ENCODE results near the gene DOCK1. TPM values are rescaled to one million over a fixed set of nuclear protein-coding genes. Genes with fewer than 3 reads are reported as not detected.

DOCK1 gene
- total and polyA plus RNA-seq, 2 donors (not counting 1 experiment from before 2014, with no cell fraction given) = 20.5 to 91.0 TPM

DNA sequence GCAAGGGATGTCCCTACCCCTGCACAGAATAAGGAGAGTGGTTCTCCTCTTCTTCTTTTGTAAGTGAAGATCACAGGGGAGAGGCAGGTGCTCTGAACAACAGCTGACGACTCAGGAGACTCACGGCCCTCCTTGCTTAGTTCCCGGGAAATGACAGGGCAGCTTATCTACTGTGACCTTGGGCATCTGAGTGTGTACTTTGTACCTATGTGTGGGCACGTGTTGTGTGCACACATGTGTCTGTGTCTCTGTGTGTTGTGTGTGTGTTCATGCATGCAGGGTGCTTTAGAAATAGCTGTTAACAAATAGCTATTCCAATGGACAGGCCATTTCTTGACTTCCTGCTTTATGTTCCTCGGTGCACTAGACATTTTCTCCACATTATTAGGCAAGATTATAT is 563.4 kb downstream of the DOCK1 start:
- no peak overlapping the region for H3K9ac ChIP-seq (ENCODE audit: insufficient read depth, low read length)
- no peaks in the 10 kb centered on the region for H4K20me1 ChIP-seq (ENCODE audit: control insufficient read depth, extremely low read depth, insufficient read depth, low read length)
- no peak overlapping the region for H3K27ac ChIP-seq (ENCODE audit: insufficient read depth, low read length)
- no peak overlapping the region for H3K4me2 ChIP-seq (ENCODE audit: extremely low read depth, insufficient read depth, low read length)
- no peaks in the 10 kb centered on the region for H3K79me2 ChIP-seq (ENCODE audit: control insufficient read depth, insufficient read depth, low read length)
- no peaks in the 10 kb centered on the region for H3K9me3 ChIP-seq (ENCODE audit: control insufficient read depth, insufficient read depth, low read depth, low read length)
- no peak overlapping the region for H3K4me3 ChIP-seq (replicated peaks in 1 of 4; ENCODE audit: control extremely low read depth in 1 of 4, insufficient read depth in 1 of 4, low read depth in 3 of 4, low read length in 4 of 4)
- no peaks in the 10 kb centered on the region for H3K36me3 ChIP-seq (ENCODE audit: control insufficient read depth, insufficient read depth, low read length)
- TF ChIP-seq, protein P1, sequence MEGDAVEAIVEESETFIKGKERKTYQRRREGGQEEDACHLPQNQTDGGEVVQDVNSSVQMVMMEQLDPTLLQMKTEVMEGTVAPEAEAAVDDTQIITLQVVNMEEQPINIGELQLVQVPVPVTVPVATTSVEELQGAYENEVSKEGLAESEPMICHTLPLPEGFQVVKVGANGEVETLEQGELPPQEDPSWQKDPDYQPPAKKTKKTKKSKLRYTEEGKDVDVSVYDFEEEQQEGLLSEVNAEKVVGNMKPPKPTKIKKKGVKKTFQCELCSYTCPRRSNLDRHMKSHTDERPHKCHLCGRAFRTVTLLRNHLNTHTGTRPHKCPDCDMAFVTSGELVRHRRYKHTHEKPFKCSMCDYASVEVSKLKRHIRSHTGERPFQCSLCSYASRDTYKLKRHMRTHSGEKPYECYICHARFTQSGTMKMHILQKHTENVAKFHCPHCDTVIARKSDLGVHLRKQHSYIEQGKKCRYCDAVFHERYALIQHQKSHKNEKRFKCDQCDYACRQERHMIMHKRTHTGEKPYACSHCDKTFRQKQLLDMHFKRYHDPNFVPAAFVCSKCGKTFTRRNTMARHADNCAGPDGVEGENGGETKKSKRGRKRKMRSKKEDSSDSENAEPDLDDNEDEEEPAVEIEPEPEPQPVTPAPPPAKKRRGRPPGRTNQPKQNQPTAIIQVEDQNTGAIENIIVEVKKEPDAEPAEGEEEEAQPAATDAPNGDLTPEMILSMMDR (conservative IDR thresholded peaks at IDR 0.05 in 1 of 2, IDR thresholded peaks at IDR 0.05 in 1 of 2; ENCODE audit: low read depth in 1 of 2, low read length in 2 of 2) = no peak
- no peak for TF ChIP-seq EZH2 (IDR thresholded peaks at IDR 0.05; ENCODE audit: low read length, missing control alignments)
- no peak for DNase-seq (ENCODE audit: low read depth in 2 of 2)
- H3K27me3 ChIP-seq (ENCODE audit: control insufficient read depth, insufficient read depth, low read length) = no peaks in the 10 kb centered on the region
- H3K4me1 ChIP-seq (ENCODE audit: control insufficient read depth, extremely low read depth, insufficient read depth, low read length) = no peaks in the 10 kb centered on the region
- no peak overlapping the region for H2AFZ ChIP-seq (ENCODE audit: low read length)

DNA sequence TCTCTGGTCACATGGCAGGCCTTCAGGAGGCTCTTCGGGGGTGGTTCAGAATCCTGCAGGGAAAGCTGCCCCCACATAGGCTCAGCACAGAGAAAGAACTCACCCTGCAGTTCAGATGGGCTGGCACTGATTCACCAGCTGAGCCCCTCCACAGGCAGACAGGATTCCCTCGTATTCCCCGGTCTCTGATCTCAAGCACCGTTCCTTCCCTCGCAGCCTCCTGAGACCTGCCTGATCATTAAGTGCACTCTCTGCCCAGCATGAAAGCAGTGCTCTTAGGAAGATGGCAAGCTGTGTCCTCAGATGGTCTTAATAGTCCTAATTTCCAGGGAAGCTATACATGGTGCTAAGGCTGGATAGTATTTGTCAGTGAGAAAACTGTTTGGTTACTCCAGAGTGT is 565.7 kb downstream of the DOCK1 start:
- H3K36me3 ChIP-seq (ENCODE audit: control insufficient read depth, insufficient read depth, low read length) = no peaks in the 10 kb centered on the region
- H3K27me3 ChIP-seq (ENCODE audit: control insufficient read depth, insufficient read depth, low read length) = no peaks in the 10 kb centered on the region
- H3K4me2 ChIP-seq (ENCODE audit: extremely low read depth, insufficient read depth, low read length) = no peak overlapping the region
- H2AFZ ChIP-seq (ENCODE audit: low read length) = no peak overlapping the region
- DNase-seq (ENCODE audit: low read depth in 2 of 2) = no peak
- no peaks in the 10 kb centered on the region for H4K20me1 ChIP-seq (ENCODE audit: control insufficient read depth, extremely low read depth, insufficient read depth, low read length)
- no peaks in the 10 kb centered on the region for H3K4me1 ChIP-seq (ENCODE audit: control insufficient read depth, extremely low read depth, insufficient read depth, low read length)
- H3K4me3 ChIP-seq (replicated peaks in 1 of 4; ENCODE audit: control extremely low read depth in 1 of 4, insufficient read depth in 1 of 4, low read depth in 3 of 4, low read length in 4 of 4) = no peak overlapping the region
- H3K9me3 ChIP-seq (ENCODE audit: control insufficient read depth, insufficient read depth, low read depth, low read length) = no peaks in the 10 kb centered on the region
- TF ChIP-seq, protein P1 (conservative IDR thresholded peaks at IDR 0.05 in 1 of 2, IDR thresholded peaks at IDR 0.05 in 1 of 2; ENCODE audit: low read depth in 1 of 2, low read length in 2 of 2) = no peak
- no peak for TF ChIP-seq EZH2 (IDR thresholded peaks at IDR 0.05; ENCODE audit: low read length, missing control alignments)
- no peak overlapping the region for H3K27ac ChIP-seq (ENCODE audit: insufficient read depth, low read length)
- no peak overlapping the region for H3K9ac ChIP-seq (ENCODE audit: insufficient read depth, low read length)
- H3K79me2 ChIP-seq (ENCODE audit: control insufficient read depth, insufficient read depth, low read length) = no peaks in the 10 kb centered on the region

DNA sequence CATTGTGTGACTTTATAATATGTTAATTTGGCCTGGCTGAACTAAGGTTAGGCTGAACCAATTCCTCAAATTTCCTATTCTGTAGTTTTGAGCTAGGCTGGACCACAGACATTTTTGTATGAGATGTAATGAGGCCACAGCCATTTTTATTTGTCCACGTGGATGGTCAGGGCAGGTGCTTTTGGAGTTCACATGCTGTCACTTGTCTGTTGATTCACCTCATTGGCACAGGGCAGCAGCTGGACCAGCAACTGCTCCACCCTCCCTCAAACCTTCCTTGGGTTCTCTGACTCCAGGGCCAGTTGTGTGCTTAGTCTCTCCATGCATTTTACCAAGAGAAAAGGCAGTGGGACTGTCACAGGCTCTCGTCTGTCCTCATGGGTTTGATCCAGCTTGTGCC is 567.7 kb downstream of the DOCK1 start:
- no peak overlapping the region for H3K4me2 ChIP-seq (ENCODE audit: extremely low read depth, insufficient read depth, low read length)
- DNase-seq (ENCODE audit: low read depth in 2 of 2) = no peak
- TF ChIP-seq, protein P1 (conservative IDR thresholded peaks at IDR 0.05 in 1 of 2, IDR thresholded peaks at IDR 0.05 in 1 of 2; ENCODE audit: low read depth in 1 of 2, low read length in 2 of 2) = no peak
- TF ChIP-seq EZH2 (IDR thresholded peaks at IDR 0.05; ENCODE audit: low read length, missing control alignments) = no peak
- no peak overlapping the region for H3K27ac ChIP-seq (ENCODE audit: insufficient read depth, low read length)
- H2AFZ ChIP-seq (ENCODE audit: low read length) = no peak overlapping the region
- H3K4me1 ChIP-seq (ENCODE audit: control insufficient read depth, extremely low read depth, insufficient read depth, low read length) = no peaks in the 10 kb centered on the region
- H3K27me3 ChIP-seq (ENCODE audit: control insufficient read depth, insufficient read depth, low read length) = no peaks in the 10 kb centered on the region
- H3K9me3 ChIP-seq (ENCODE audit: control insufficient read depth, insufficient read depth, low read depth, low read length) = no peaks in the 10 kb centered on the region
- no peaks in the 10 kb centered on the region for H3K79me2 ChIP-seq (ENCODE audit: control insufficient read depth, insufficient read depth, low read length)
- no peak overlapping the region for H3K9ac ChIP-seq (ENCODE audit: insufficient read depth, low read length)
- no peak overlapping the region for H3K4me3 ChIP-seq (replicated peaks in 1 of 4; ENCODE audit: control extremely low read depth in 1 of 4, insufficient read depth in 1 of 4, low read depth in 3 of 4, low read length in 4 of 4)
- no peaks in the 10 kb centered on the region for H4K20me1 ChIP-seq (ENCODE audit: control insufficient read depth, extremely low read depth, insufficient read depth, low read length)
- no peaks in the 10 kb centered on the region for H3K36me3 ChIP-seq (ENCODE audit: control insufficient read depth, insufficient read depth, low read length)

All from fibroblast of lung (primary cell).